Panc1 (cell line): ENCODE data around the gene SIK3. TPM values are rescaled to one million over a fixed set of nuclear protein-coding genes. Genes with fewer than 3 reads are reported as not detected.

ENCODE experiments used
- ATAC-seq: fragments of 200-7000 bp; cut with Tn5 transposase; 2 replicates; pipeline ENCODE4 v1.9.1; 2020; ENCODE audit warnings: mild to moderate bottlenecking, moderate library complexity
- BruUV-seq: library from RNA; stranded (reverse); fragments of 400-500 nt; replicated peaks from 2 replicates; lab custom pipeline; 2021; lab: Mats Ljungman, UMichigan
- CTCF ChIA-PET: fragments of 300-600 bp; sonication (Branson Sonifier 250); formaldehyde crosslinking; loops from one replicate; lab custom pipeline; 2022; ENCODE audit warnings: antibody characterized with exemption; lab: Charles Lee
- POLR2A ChIA-PET: fragments of 300-600 bp; sonication (Branson Sonifier 250); formaldehyde crosslinking; loops from one replicate; lab custom pipeline; 2022; ENCODE audit warnings: antibody characterized with exemption; lab: Charles Lee
- DNase-seq: peaks from one replicate; pipeline ENCODE4 v3.0.0-alpha.2; 2010; ENCODE audit warnings: low read depth, low spot score
- H3K27ac ChIP-seq: 2 replicates; pipeline ENCODE4 v1.5.1; 2011; ENCODE audit warnings: mild to moderate bottlenecking, low read length, inconsistent platforms
- H3K27me3 ChIP-seq: fragments of 200-500 bp; sonication (Bioruptor generic); 2 replicates; pipeline ENCODE4 v1.6.0; 2014; ENCODE audit warnings: low read length, inconsistent platforms; ENCODE audit not compliant: control insufficient read depth, insufficient read depth
- H3K36me3 ChIP-seq: fragments of 200-500 bp; sonication (Bioruptor generic); 2 replicates; pipeline ENCODE4 v1.5.1; 2014; ENCODE audit warnings: inconsistent platforms, mild to moderate bottlenecking, low read length, moderate library complexity; ENCODE audit not compliant: control insufficient read depth, insufficient read depth
- H3K4me1 ChIP-seq: 2 replicates; pipeline ENCODE4 v1.5.1; 2011; ENCODE audit warnings: inconsistent platforms, mild to moderate bottlenecking, low read length, moderate library complexity; ENCODE audit not compliant: control insufficient read depth, insufficient read depth
- H3K4me3 ChIP-seq, 2 experiments: 2 replicates each; pipeline ENCODE4 v1.5.1; 2011 to 2012; ENCODE audit warnings: low read depth in 2 of 2, low read length in 2 of 2, mild to moderate bottlenecking in 2 of 2, inconsistent platforms in 1 of 2, moderate library complexity in 1 of 2
- H3K9me3 ChIP-seq: fragments of 200-500 bp; sonication (Bioruptor generic); 2 replicates; pipeline ENCODE4 v1.5.1; 2014; ENCODE audit warnings: low read depth, mild to moderate bottlenecking, inconsistent platforms, low read length, moderate library complexity; ENCODE audit not compliant: control insufficient read depth, insufficient read depth
- CTCF ChIP-seq: fragments of 450-650 bp; IDR thresholded peaks from 2 replicates; pipeline ENCODE4 v1.5.1; 2017; ENCODE audit warnings: mild to moderate bottlenecking
- POLR2AphosphoS5 ChIP-seq: IDR thresholded peaks from 2 replicates; pipeline ENCODE4 v1.6.1; 2012; ENCODE audit warnings: mild to moderate bottlenecking, low read depth, low read length, moderate library complexity
- REST ChIP-seq, 2 experiments: IDR thresholded peaks; 2 replicates each; pipeline ENCODE4 v1.6.1; 2011 to 2012; ENCODE audit warnings: low read depth in 2 of 2, control low read depth in 1 of 2, low read length in 1 of 2, mild to moderate bottlenecking in 1 of 2, moderate library complexity in 1 of 2; ENCODE audit not compliant: insufficient read depth in 1 of 2
- SIN3A ChIP-seq: IDR thresholded peaks from 2 replicates; pipeline ENCODE4 v1.6.1; 2012; ENCODE audit warnings: low read depth, mild to moderate bottlenecking, low read length, moderate library complexity, borderline replicate concordance; ENCODE audit not compliant: insufficient read depth
- TCF7L2 ChIP-seq: IDR thresholded peaks from 2 replicates; pipeline ENCODE4 v1.6.1; 2011; ENCODE audit warnings: mild to moderate bottlenecking, low read depth, low read length, inconsistent platforms
- in situ Hi-C: cut with HindIII; loops from 2 replicates; pipeline ENCODE4 v1.10.0; 2016; ENCODE audit warnings: low sequenced_read_pairs, low pct_unique_long_range_greater_than_20kb
- intact Hi-C: fragments of 100-400 bp; cut with micrococcal nuclease; formaldehyde crosslinking; loops from one replicate; pipeline ENCODE4 v1.10.0; 2022; ENCODE audit not compliant: unreplicated experiment
- total RNA-seq: library from RNA; stranded (reverse); gene quantifications from one replicate; pipeline ENCODE4 v1.2.1, GENCODE V29; 2021; ENCODE audit not compliant: unreplicated experiment

The SIK3 gene
- total RNA-seq, 1 experiment from 2014 or later = 39.7 TPM

- BruUV-seq = no TSS peak
- TF ChIP-seq SIN3A (peak; percentile 87), POLR2AphosphoS5 (peak; percentile 98), REST (IDR thresholded peaks at IDR 0.05; ENCODE audit: insufficient read depth in 1 of 2, low read depth in 2 of 2, low read length in 1 of 2) (0 out of 4 replicates have a peak, but pooled peaks of 1 of the 2 experiments have one; percentile 47), TCF7L2 (peak; percentile 53), CTCF (no peak)
- H3K27ac ChIP-seq = peak within 1 kb of the TSS; percentile 100
- H3K4me1 ChIP-seq = peaks cover 18% of the 10 kb centered on the region
- no peaks in the 10 kb centered on the region for H3K27me3 ChIP-seq
- peaks cover 10% of the 10 kb centered on the region for H3K36me3 ChIP-seq
- peak; percentile 81 for DNase-seq
- peak within 1 kb of the TSS; percentile 97 to 100 for H3K4me3 ChIP-seq
- peak; percentile 98 for ATAC-seq
- in situ Hi-C loops = no loop called here
- intact Hi-C loops = no loop called here
- POLR2A ChIA-PET = interaction anchor here (0.6 to 0.9 kb wide), 5 partner anchors 19 to 400 kb away, joined by 3 to 7 read pairs (median 4); partner anchors contain the start of gene CEP164
- no peaks in the 10 kb centered on the region for H3K9me3 ChIP-seq
- CTCF ChIA-PET = interaction anchor here (0.5 to 1.2 kb wide), 6 partner anchors 13 to 358 kb away, joined by 3 to 13 read pairs (median 7); no protein-coding TSS in a partner anchor
These were observed 45.7 kb upstream of the SIK3 start, which contains the start of gene PAFAH1B2 for GRCh38 chr11:117143871-117144476. Gene PAFAH1B2 (plus strand): TSS chr11:117144287. CDS start chr11:117152448, 8,161 bp downstream.

GRCh38 chr11:117143390-117143789 lies 45.2 kb upstream of the SIK3 start:
- intact Hi-C loops (no loop called here), in situ Hi-C loops (no loop called here)
- POLR2A ChIA-PET = interaction anchor here (0.6 kb wide), 2 partner anchors 198 to 275 kb away, joined by 5 to 8 read pairs; no protein-coding TSS in a partner anchor

More at GRCh38 chr11:117143390-117143789, 45.2 kb upstream of the SIK3 start:
- no peaks in the 10 kb centered on the region for H3K9me3 ChIP-seq
- TSS peak; percentile 97 for BruUV-seq
- ATAC-seq (peak; percentile 68), DNase-seq (peak; percentile 35)
- H3K4me3 ChIP-seq = peak overlapping the region; percentile 97 to 100
- peak overlapping the region; percentile 100 for H3K27ac ChIP-seq
- peaks cover 18% of the 10 kb centered on the region for H3K4me1 ChIP-seq
- CTCF ChIA-PET = interaction anchor here (0.5 to 1.2 kb wide), 6 partner anchors 13 to 357 kb away, joined by 3 to 13 read pairs (median 7); no protein-coding TSS in a partner anchor
- H3K36me3 ChIP-seq = peaks cover 7% of the 10 kb centered on the region
- TF ChIP-seq TCF7L2 = no peak
- TF ChIP-seq CTCF = no peak
- TF ChIP-seq POLR2AphosphoS5 = no peak
- TF ChIP-seq SIN3A = no peak
- TF ChIP-seq REST (IDR thresholded peaks at IDR 0.05; ENCODE audit: insufficient read depth in 1 of 2, low read depth in 2 of 2, low read length in 1 of 2) = no peak
- no peaks in the 10 kb centered on the region for H3K27me3 ChIP-seq
